Measurements from ENCODE around the gene FAM222A.

FAM222A gene

DNA sequence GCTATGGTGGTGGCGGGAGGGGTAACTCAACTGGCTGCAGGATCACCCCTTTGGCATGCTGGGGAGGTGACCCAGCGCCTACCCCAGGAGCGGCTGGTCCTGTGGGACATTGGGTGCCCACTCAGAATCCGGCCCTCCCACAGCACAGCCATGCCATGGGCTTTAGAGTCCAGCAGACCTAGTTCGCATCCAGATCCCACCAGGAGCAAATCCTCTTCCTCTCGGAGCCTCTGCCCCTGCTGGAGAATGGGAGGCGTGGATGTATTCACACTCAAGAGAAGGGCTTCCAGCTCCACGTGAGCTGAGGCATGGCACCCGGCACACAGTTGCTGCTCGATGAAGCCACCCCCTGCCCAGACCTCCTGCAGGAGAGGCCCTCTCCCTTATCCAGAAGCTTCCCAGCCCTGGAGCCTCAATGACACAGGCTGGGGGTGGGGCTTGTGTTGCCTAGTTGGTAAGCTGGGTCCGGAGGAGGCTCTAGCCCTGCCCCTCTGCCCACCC lies 17.7 kb downstream of the FAM222A start:
- H4K20me1 ChIP-seq (ENCODE audit: insufficient read depth, low read length): 0 out of 2 replicates have a peak, but pooled peaks cover 3% of the 10 kb centered on the region
- no peaks in the 10 kb centered on the region for H3K36me3 ChIP-seq (replicated peaks; ENCODE audit: low read depth, low read length)

DNA sequence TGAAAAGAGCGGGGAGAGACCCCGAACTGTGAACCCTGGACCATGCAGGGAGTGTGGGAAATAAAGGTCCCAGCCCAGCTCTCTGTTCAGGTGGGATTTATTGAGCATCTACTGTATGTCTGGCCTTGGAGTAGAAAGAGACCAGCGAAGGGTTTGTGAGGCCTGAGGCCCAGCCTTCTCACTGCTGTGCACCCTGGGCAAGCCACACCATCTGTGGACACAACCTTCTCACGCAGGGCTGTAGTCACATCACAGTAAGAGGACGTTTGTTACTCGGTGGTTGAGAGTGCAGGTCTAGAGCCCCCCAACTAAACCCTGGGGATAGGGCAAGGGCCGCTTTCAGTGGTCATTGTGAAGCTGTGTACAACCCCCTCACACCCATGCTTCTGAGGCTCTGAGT lies 18.2 kb downstream of the FAM222A start:
- Histone ChIP-seq H3K9me3 (ENCODE audit: insufficient read depth, low read length) (no peaks in the 10 kb centered on the region), H3K27me3 (ENCODE audit: low read depth, low read length) (no peaks in the 10 kb centered on the region), H3K9ac (ENCODE audit: low read length) (no peak overlapping the region), H4K20me1 (ENCODE audit: insufficient read depth, low read length) (0 out of 2 replicates have a peak, but pooled peaks cover 6% of the 10 kb centered on the region), H3K36me3 (replicated peaks; ENCODE audit: low read depth, low read length) (no peaks in the 10 kb centered on the region), H3K79me2 (ENCODE audit: low read length) (no peaks in the 10 kb centered on the region), H3K27ac (ENCODE audit: low read length) (no peak overlapping the region), H3K4me3 (ENCODE audit: low read length) (no peak overlapping the region), H3K4me2 (ENCODE audit: low read length) (no peak overlapping the region), H3K4me1 (ENCODE audit: low read length) (0 out of 2 replicates have a peak, but pooled peaks cover 5% of the 10 kb centered on the region), H2AFZ (ENCODE audit: low read depth, low read length) (no peak overlapping the region)
- TF ChIP-seq EZH2phosphoT487 (IDR thresholded peaks at IDR 0.05; ENCODE audit: low read depth): no peak
- TF ChIP-seq, protein P1, sequence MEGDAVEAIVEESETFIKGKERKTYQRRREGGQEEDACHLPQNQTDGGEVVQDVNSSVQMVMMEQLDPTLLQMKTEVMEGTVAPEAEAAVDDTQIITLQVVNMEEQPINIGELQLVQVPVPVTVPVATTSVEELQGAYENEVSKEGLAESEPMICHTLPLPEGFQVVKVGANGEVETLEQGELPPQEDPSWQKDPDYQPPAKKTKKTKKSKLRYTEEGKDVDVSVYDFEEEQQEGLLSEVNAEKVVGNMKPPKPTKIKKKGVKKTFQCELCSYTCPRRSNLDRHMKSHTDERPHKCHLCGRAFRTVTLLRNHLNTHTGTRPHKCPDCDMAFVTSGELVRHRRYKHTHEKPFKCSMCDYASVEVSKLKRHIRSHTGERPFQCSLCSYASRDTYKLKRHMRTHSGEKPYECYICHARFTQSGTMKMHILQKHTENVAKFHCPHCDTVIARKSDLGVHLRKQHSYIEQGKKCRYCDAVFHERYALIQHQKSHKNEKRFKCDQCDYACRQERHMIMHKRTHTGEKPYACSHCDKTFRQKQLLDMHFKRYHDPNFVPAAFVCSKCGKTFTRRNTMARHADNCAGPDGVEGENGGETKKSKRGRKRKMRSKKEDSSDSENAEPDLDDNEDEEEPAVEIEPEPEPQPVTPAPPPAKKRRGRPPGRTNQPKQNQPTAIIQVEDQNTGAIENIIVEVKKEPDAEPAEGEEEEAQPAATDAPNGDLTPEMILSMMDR (IDR thresholded peaks at IDR 0.05; ENCODE audit: low read depth, low read length): no peak

More for the DNA sequence above, 17.7 kb downstream of the FAM222A start:
- no peak for TF ChIP-seq EZH2phosphoT487 (IDR thresholded peaks at IDR 0.05; ENCODE audit: low read depth)
- TF ChIP-seq, protein P1 (IDR thresholded peaks at IDR 0.05; ENCODE audit: low read depth, low read length): no peak
- Histone ChIP-seq H3K9ac (ENCODE audit: low read length) (no peak overlapping the region), H3K9me3 (ENCODE audit: insufficient read depth, low read length) (no peaks in the 10 kb centered on the region), H3K27me3 (ENCODE audit: low read depth, low read length) (no peaks in the 10 kb centered on the region), H3K4me2 (ENCODE audit: low read length) (no peak overlapping the region), H2AFZ (ENCODE audit: low read depth, low read length) (no peak overlapping the region), H3K27ac (ENCODE audit: low read length) (no peak overlapping the region), H3K79me2 (ENCODE audit: low read length) (no peaks in the 10 kb centered on the region), H3K4me1 (ENCODE audit: low read length) (0 out of 2 replicates have a peak, but pooled peaks cover 5% of the 10 kb centered on the region), H3K4me3 (ENCODE audit: low read length) (no peak overlapping the region)

DNA sequence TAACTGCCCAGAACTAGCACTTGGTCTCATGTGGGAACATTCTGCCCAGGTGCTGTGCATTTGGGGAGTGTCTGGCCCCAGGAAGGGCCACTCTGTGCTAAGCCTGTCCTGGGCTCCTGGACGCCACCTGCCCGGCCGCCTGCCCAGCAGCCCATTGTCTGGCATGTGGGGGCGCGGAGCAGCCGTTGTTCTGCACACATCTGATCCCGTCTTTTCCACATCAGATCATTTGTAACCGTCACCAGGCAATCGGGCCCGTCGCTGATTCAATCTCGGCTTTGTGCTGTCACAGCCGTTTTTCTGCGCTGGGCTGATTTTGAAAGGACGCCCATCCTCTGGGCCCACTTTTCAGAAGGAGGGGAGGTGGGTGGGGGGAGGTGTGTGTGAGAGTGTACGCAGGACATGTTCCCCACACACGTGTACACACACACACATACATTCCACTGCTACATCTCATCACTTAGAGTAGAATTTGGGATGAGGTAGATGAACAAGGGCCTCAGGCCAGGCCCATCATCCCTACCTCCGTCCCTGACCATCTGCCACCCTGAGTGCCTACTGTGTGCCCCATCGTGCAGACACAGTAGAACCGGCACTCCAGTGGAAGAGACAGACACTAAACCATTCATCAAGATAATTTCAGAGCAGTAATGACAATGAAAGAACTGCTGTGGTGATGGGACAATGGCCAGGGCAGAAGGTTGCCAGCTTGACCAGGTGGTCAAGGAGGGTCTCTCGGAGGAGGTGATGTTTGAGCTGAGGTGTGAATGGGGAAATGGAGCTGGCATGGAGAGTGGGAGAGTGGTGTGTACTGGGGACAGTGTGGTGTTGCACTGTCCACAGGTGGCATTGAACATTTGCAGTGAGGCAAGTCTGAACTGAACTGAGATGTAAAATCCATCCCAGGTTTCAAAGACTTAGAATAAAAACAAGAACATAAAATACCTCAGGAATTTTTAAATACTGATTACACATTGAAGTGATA lies 19.0 kb downstream of the FAM222A start:
- Histone ChIP-seq H3K79me2 (ENCODE audit: low read length) (no peaks in the 10 kb centered on the region), H3K36me3 (replicated peaks; ENCODE audit: low read depth, low read length) (no peaks in the 10 kb centered on the region), H3K27me3 (ENCODE audit: low read depth, low read length) (no peaks in the 10 kb centered on the region), H3K4me3 (ENCODE audit: low read length) (no peak overlapping the region), H4K20me1 (ENCODE audit: insufficient read depth, low read length) (0 out of 2 replicates have a peak, but pooled peaks cover 10% of the 10 kb centered on the region), H3K9me3 (ENCODE audit: insufficient read depth, low read length) (no peaks in the 10 kb centered on the region), H3K4me1 (ENCODE audit: low read length) (peaks cover 10% of the 10 kb centered on the region; the same call in 1 of the 2 replicates), H3K27ac (ENCODE audit: low read length) (no peak overlapping the region), H3K4me2 (ENCODE audit: low read length) (no peak overlapping the region), H2AFZ (ENCODE audit: low read depth, low read length) (no peak overlapping the region), H3K9ac (ENCODE audit: low read length) (no peak overlapping the region)
- TF ChIP-seq EZH2phosphoT487 (IDR thresholded peaks at IDR 0.05; ENCODE audit: low read depth): no peak
- TF ChIP-seq, protein P1 (IDR thresholded peaks at IDR 0.05; ENCODE audit: low read depth, low read length): no peak

Measured in OCI-LY3 (cell line).